ENCODE data around the gene COQ10A.

GRCh38 chr12:56236985-56237384 lies 29.8 kb upstream of the COQ10A start:
- no peak for TF ChIP-seq CTCF (IDR thresholded peaks at IDR 0.05; ENCODE audit: low read length)
- TF ChIP-seq EZH2phosphoT487 (IDR thresholded peaks at IDR 0.05; ENCODE audit: low read length): no peak
- TF ChIP-seq EZH2 (optimal IDR thresholded peaks at IDR 0.05; ENCODE audit: low read depth, low read length): no peak
